ENCODE data around the gene C1QTNF6. TPM values are rescaled to one million over a fixed set of nuclear protein-coding genes. Genes with fewer than 3 reads are reported as not detected.

Gene C1QTNF6
- total and polyA plus RNA-seq, 2 experiments from 2014 or later, result 10.4 to 16.4 TPM

DNA sequence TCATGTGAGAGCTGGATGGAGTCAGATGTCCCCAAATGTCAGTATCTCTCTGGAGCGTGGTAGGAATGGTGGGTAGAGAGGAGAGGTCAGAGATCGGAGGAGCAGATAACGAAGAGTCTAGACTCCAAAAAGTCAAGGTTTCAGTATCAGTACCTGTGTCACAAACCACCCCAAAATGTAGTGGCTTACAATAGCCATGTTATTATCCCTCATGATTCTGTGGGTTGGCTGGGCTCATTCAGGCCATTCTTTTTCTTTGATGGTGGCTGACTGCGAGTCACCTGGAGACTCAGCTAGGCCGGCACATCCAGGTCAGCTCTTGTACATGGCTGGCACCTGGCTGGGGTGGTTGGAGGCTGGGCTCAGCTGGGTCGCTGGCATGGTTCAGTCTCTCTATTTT, 31.5 kb upstream of the C1QTNF6 start:
- peaks cover 1% of the 10 kb centered on the region for H3K4me1 ChIP-seq (ENCODE audit: low read depth)
- TF ChIP-seq, protein P1, sequence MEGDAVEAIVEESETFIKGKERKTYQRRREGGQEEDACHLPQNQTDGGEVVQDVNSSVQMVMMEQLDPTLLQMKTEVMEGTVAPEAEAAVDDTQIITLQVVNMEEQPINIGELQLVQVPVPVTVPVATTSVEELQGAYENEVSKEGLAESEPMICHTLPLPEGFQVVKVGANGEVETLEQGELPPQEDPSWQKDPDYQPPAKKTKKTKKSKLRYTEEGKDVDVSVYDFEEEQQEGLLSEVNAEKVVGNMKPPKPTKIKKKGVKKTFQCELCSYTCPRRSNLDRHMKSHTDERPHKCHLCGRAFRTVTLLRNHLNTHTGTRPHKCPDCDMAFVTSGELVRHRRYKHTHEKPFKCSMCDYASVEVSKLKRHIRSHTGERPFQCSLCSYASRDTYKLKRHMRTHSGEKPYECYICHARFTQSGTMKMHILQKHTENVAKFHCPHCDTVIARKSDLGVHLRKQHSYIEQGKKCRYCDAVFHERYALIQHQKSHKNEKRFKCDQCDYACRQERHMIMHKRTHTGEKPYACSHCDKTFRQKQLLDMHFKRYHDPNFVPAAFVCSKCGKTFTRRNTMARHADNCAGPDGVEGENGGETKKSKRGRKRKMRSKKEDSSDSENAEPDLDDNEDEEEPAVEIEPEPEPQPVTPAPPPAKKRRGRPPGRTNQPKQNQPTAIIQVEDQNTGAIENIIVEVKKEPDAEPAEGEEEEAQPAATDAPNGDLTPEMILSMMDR (IDR thresholded peaks at IDR 0.05; ENCODE audit: low read depth, low read length), result no peak
- no peaks in the 10 kb centered on the region for H3K9me3 ChIP-seq (ENCODE audit: low read depth)
- H3K4me3 ChIP-seq, result no peak overlapping the region
- H3K27me3 ChIP-seq, result no peaks in the 10 kb centered on the region
- no peak for DNase-seq (ENCODE audit: low read depth in 1 of 2, low spot score in 1 of 2)
- H3K27ac ChIP-seq, result no peak overlapping the region
- no peaks in the 10 kb centered on the region for H3K36me3 ChIP-seq

DNA sequence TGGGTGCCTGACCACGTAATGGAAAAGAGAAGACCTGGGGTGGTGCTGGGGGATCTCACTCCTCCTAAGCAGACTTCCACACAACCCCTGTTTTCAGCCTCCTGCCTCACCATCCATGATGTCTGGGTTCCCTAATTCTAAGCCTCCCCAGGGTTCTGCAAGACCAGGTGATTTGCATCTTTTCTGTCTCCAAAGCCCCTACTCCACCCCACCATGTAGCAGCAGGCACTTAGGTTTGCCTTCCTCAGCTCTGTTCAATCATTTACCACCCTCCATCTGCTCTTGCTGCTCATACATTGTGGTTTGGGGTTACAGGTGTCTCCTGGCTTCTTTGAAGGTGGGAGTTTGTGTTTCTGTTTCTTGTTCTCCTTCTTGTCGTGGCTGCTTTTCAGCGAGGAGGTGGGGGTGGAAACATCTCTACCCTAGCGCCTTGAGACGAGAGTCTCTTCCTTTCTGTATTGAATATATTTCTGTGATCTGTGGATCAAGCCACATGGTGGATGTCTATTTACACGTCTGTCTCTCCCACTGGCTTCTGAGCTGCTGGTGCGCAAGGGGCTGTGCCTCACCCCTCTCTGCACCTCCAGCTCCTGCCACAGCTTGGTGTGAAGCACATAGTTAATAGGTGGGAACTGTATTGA, 30.8 kb upstream of the C1QTNF6 start:
- Histone ChIP-seq H3K4me1 (ENCODE audit: low read depth) (peaks cover 6% of the 10 kb centered on the region), H3K36me3 (no peaks in the 10 kb centered on the region), H3K27ac (no peak overlapping the region), H3K9me3 (ENCODE audit: low read depth) (no peaks in the 10 kb centered on the region), H3K27me3 (no peaks in the 10 kb centered on the region), H3K4me3 (no peak overlapping the region)
- TF ChIP-seq, protein P1 (IDR thresholded peaks at IDR 0.05; ENCODE audit: low read depth, low read length), result no peak
- DNase-seq (ENCODE audit: low read depth in 1 of 2, low spot score in 1 of 2), result no peak

DNA sequence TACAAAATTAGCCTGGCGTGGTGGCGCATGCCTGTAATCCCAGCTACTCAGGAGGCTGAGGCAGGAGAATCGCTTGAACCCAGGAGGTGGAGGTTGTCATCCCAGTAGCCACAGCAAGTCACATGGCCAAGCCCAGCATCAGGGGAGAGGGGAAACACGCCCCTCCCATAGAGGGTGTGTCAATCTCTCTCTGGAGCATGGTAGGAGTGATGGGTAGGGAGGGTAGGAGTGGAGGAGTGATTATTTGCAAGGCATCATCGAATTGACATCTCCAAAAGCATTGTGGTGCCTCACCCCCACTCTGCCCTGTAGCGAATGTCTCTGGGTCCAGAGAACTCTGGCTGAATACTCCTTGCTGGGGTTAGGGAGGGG, 30.3 kb upstream of the C1QTNF6 start:
- H3K36me3 ChIP-seq, result no peaks in the 10 kb centered on the region
- H3K27me3 ChIP-seq, result no peaks in the 10 kb centered on the region
- H3K4me1 ChIP-seq (ENCODE audit: low read depth), result peaks cover 6% of the 10 kb centered on the region
- TF ChIP-seq, protein P1 (IDR thresholded peaks at IDR 0.05; ENCODE audit: low read depth, low read length), result no peak
- H3K27ac ChIP-seq, result no peak overlapping the region
- no peak overlapping the region for H3K4me3 ChIP-seq
- no peaks in the 10 kb centered on the region for H3K9me3 ChIP-seq (ENCODE audit: low read depth)
- DNase-seq (ENCODE audit: low read depth in 1 of 2, low spot score in 1 of 2), result no peak

DNA sequence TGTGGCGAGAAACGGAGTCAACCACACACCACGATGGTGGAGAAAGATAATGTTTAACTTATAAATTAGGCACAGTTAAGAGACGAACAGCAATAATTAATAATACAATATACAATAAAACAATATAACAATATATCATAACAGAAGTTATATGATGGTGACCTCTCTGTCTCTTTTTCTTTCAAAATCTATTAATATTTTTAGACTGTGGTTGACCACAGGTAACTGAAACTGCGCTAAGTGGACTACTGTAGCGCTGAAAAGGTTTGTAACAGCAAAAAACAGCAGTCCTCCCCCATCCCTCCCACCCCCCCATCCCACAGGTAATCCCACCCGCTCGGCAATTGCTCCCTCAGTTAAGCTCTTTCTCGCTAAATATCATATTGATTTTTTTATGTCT, 27.8 kb upstream of the C1QTNF6 start:
- no peak for DNase-seq (ENCODE audit: low read depth in 1 of 2, low spot score in 1 of 2)
- H3K27me3 ChIP-seq, result no peaks in the 10 kb centered on the region
- H3K36me3 ChIP-seq, result no peaks in the 10 kb centered on the region
- no peaks in the 10 kb centered on the region for H3K9me3 ChIP-seq (ENCODE audit: low read depth)
- H3K4me1 ChIP-seq (ENCODE audit: low read depth), result peaks cover 13% of the 10 kb centered on the region
- no peak overlapping the region for H3K27ac ChIP-seq
- H3K4me3 ChIP-seq, result no peak overlapping the region
- TF ChIP-seq, protein P1 (IDR thresholded peaks at IDR 0.05; ENCODE audit: low read depth, low read length), result no peak

DNA sequence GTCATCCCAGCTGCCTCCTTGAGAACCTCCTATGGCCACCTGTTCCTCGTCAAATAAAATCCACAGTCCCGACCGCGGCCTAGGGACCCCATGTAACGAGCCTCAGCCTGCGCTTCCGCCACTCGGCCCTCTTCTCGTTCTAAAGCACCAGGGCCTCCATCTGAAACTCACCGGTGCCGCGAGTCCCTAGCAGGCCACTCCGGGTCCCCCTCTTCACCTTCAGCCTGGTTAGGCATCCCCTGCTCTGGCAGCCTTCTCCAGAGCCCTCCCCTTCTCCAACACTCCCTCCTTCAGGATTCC, 26.6 kb upstream of the C1QTNF6 start:
- Histone ChIP-seq H3K36me3 (no peaks in the 10 kb centered on the region), H3K27me3 (no peaks in the 10 kb centered on the region), H3K4me1 (ENCODE audit: low read depth) (peaks cover 20% of the 10 kb centered on the region), H3K4me3 (no peak overlapping the region), H3K27ac (no peak overlapping the region), H3K9me3 (ENCODE audit: low read depth) (no peaks in the 10 kb centered on the region)
- DNase-seq (ENCODE audit: low read depth in 1 of 2, low spot score in 1 of 2), result peak in 1 of 2 donors; percentile 16
- TF ChIP-seq, protein P1 (IDR thresholded peaks at IDR 0.05; ENCODE audit: low read depth, low read length), result no peak

Measured in cardiac muscle cell (in vitro differentiated cells and primary cell).